HG02588 (cell line): Measurements from ENCODE around the gene NFIA.

Experiments used
- ATAC-seq: cut with Tn5 transposase; IDR thresholded peaks from one replicate; pipeline ENCODE4 v1.9.1; 2021; ENCODE audit warnings: mild to moderate bottlenecking, moderate library complexity; ENCODE audit not compliant: unreplicated experiment

NFIA gene

DNA sequence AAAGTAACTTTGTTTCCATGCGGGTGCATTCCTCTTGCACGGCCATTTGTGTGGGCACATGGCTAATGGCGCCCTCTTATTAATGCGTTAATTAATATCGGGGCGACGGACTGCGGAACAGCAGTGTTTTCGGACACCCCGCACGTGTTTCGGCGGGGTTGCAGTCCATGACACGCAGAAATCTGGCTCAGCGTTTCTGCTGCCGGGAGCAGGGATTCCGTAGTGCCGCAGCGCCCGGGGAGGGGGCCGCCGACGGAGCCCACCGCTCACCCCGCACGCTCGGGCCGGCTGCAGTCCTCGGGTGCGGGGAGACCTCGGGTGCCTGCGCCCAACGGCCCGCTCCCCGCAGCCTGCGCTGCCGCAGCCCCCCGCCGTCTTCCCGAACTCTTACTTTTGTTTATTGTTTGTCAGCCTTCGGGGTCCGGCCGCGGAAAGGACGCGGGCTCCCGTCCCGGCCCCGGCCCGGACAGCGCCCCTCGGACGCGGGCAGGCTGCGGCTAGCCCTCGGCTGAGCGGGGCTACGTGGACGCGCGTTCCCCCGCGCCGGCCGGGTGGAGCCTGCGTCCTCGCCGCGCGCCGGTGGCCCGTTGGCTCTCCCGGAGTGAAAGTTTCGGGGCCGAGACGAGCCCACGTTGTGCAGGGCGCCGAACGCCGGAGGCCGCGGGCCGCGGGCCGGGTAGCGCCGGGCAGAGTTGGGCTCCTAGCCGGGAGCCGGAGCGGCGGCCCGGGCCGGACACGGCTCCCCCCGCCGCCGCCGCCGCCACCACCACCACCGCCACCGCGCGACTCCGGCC, 849 bp downstream of the NFIA start:
- no peak for ATAC-seq

DNA sequence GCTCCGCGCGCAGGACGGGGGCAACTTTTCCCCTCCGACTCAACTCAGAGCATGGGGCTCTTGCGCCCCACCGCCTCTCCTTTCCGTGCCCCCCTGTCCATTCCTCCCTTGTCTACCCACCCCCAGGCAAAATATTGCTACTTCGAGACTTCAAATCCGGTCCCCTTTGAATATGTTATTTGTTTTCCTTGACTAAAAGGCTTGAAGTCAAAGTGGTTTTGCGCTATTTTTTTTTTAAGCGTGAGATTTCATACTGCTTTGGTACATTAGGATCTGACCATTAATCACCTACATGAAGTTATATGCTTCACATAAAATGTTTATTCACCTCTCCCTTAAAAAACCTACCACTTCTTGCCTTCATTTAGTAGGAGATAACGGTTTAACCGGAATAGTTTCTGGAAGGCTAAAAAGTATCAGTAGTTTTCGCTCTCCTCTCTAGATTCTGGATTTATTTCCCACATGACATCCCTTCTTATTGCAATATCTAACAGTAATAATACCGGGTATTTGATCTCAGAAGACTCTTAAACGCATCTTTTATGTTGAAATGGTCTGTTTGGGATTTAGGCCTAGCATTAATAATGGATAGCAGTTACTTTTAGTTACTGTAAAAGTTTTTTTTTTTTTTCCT, 1.6 kb downstream of the NFIA start:
- ATAC-seq: no peak

DNA sequence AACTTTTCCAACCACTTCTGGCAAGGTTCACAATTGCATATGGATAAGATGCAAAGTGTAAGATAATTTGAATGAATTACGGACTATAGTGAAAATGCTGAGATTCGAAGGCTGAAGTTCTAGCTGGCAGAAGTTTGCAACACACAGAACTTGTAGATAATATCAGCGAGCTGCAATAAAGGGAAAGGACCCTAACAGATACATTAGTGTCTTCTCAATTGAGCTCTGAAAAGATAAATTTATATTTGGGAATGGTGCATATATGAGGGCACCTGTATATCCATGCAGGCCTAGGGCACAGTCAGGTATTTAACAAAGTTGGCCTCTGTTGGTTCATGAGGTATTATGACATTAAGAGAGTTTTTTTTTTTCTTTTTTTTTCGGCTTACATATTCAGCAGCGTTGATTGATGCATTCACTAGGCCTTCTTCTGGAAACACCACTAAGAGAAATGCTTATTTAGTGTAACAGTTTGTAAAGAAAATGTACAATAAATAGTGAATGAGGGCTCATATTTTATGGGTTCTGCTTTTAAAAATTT, 2.2 kb downstream of the NFIA start:
- no peak for ATAC-seq

DNA sequence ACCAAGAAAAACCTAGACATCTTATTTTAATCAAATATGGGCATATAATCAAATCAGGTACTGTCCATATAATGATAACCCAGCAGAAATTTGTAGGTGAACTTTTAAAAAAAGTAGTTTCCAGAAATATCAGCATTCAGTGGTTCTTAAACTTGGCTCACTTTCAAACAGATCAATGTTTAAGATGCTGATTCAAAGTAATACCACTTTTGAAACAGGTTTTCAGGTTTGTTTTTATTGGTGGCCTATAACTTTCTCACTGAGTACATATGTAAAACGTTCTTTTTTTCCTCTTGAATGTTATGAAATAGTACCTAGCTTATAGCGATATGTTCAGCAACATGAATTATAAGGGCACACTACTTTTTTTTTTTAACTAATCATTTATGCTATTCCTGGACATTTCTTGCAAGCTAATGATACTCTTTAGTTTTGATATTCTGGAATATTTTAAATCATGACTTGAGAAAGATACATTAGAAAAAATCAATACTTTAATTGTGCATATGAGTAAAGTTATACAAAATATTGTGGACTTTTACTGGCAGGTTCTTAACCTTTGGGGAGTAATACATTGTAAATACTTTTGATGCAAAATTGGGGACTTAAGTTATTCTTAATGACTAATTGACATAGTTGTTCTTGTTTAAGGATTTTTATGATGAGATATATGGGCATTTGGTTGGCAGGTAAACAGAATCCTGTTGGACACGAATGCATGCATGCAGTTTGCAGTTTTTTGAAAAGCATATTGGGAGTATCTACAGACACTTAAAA, 3.0 kb downstream of the NFIA start:
- no peak for ATAC-seq

DNA sequence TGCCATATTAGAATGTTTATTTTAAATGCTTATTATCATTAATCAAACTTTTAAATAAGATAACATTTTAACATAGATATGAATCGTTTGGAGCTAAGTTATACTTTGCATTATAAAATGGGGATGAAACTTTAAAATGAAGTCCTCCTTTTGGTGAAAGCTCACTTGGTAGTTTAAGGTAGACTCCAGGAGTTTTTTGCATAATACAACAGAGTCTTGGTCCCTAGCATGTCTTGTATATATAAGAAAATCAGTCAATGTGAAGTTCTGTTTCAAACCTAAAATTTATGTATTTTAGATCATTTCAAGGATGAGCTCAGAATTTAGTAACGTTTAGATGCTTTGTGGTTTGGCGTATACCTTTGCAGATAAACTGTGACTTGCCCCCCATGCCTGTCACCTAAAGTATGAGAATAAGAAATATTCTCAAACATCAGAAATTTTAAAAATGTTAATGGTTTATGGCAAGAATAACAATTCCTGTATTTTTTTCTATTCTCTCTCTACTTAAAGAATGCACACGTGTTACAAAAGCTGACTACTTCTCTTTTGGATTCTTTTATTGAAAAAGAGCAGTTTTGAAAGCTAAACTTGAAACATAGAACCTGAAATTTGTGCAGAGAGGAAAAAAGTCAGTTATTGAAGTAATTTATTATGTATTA, 3.8 kb downstream of the NFIA start:
- ATAC-seq: no peak

DNA sequence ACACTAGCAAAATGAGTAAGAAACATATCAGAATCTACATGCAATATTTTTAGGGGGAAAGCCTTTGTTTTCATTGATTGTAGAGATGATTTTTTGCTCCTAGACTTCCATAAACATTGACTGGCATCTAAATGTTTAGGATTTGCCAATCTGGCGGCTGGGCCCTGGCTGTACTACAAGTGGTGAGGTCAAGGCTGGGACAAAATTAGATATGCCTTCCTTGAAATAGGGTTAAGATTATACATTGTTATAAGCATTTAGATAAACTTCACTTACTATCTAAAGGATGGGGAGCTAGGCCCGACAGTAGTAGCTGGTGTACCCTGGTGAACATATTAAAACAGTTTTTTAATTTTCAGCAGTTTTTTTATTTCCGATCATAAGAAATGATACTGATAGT, 5.2 kb downstream of the NFIA start:
- no peak for ATAC-seq

DNA sequence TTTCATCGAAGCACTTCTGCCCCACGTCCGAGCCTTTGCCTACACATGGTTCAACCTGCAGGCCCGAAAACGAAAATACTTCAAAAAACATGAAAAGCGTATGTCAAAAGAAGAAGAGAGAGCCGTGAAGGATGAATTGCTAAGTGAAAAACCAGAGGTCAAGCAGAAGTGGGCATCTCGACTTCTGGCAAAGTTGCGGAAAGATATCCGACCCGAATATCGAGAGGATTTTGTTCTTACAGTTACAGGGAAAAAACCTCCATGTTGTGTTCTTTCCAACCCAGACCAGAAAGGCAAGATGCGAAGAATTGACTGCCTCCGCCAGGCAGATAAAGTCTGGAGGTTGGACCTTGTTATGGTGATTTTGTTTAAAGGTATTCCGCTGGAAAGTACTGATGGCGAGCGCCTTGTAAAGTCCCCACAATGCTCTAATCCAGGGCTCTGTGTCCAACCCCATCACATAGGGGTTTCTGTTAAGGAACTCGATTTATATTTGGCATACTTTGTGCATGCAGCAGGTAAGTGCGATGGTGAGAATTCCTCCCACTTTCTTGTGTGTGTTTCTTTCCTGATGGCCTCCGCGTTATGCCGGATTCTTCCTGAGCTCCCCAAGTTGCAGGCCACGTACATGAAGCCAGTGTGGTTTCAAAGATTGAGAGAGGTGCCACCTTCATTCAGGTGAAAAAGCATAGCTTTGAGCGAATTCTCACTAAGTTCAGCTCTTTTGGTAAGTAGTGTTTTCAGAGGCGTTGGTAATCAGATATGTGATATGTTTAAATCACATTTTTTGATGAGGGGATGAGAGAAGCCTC, 6.0 kb downstream of the NFIA start:
- ATAC-seq: no peak

DNA sequence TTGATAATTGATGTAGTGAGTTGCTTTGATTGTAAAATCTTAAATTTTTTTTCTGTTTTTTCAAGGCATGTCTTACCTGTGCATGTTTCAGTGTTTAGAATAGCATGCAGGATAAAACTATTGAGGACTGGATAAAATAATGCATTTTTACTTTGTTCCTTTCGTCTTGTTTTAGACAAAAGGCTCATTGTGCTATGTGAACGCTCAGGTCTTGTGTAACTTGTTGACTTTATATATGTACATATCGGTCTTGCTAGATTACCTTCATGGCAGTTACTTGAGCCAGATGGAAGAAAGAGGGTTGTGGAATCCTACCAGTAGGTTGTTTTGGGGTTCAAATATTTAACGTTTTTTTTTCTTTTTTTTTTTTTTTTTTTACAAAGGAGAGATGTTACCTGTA, 7.0 kb downstream of the NFIA start:
- no peak for ATAC-seq

DNA sequence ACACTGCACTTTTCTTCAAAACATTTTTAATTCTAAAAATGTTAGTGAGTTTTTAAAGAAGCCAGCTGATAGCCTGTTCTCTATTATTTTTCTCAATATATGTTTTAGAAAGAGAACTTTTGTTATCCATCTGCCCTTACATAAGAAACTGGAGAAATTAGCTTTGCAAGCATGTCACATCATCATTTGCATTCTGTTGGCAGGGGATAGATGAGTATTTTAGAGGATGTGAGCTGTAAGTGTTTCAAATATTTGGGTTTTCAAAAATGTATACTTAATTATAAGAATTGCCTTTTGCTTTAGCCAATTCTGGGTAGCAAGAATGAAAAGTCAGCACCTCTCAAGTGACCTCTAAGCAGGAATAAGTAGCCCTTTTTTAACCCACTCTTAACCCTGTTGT, 7.4 kb downstream of the NFIA start:
- no peak for ATAC-seq

DNA sequence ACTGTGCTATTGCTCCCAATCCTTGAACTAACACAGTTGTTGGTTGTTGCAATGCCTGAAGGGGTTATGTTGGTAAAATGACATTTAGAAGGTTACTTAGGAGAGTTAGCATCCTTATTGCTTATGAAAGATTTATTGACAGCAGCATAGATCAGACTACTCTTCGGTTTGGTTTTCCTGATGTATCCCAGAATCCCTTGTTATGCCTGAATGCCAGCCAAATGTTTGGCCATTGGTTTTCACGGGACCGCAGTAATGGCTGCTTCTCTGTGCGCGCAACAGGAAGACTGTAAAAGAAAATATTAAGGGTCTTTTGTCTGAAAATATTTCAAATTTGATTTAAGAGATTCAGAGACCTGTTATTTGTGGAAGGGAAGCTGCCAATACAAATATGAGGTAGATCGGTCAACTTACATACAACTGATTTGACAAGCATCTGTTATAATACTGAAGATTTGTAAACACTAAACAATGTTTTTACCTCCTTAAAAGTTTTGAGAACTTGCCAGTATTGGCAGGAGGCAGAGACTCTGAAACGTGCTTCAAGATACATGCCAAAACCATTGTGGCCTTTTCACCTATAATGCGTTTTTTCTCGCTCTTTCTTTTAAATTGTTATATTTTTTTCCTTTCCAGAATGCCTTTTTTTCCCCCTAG, 8.3 kb downstream of the NFIA start:
- no peak for ATAC-seq

DNA sequence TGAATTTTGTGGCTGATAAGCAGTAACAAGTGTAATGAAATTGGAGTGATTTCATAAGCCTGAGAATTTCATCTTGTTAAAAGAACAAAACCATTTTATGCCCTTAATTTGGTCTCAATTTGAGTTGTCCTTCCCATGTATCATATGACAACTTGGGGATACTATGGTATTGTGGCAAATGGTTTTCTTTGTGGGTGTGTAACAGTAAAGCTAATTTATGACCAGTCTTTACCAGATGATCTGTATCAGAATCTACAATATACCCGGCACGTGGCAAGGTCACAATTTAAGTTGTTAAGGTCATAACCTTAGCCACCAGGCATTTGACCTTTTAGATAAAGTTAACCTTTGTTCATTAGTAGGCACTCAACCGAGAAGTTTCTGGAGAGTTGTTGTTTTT, 9.1 kb downstream of the NFIA start:
- no peak for ATAC-seq

DNA sequence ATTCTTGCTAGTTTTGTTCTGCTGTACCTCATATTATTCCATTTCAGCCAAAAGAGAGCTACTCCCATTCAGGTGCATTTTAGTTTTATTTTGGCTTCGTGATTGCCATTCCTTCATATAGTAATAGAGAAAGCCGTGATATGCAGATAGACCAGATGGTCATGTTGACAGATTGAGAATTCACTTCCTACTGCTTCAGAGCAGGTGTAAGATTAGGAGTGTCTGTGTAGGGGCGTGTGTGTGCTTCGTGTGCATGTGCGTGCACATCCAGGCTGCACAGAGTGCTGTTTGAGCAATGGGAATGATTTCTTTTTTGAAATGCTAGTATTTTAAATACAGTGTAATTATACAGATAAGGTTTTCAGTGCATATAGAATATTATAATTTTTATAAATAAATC, 10.3 kb downstream of the NFIA start:
- ATAC-seq: no peak

DNA sequence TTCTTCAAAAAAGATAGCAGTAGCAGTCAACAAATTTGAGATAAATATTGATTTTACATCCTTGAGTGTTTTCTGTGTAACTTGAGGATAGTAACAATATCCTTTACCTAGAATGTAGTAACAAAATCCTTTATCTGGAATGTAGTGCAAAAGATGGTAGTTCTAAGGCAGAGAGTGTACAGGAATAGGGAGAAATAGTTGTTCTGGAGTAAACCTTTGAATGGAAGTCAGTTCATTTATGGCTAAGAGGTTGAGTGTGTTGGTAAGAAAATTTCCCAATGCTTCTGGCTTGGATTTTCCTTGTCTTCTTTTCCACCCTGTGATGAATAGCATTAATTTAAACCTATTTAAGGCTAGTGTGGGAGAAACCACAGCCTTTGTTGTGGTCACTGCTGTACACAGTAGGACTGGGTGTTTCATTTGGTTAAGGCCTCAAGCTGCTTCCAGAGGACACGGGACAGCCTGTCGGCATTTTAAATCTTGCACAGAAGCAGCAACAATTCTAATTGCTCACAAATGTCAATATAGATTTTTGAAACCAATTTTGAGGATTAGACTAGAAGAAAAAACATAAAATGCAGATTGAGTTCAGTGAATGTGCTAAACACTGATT, 11.3 kb downstream of the NFIA start:
- no peak for ATAC-seq

DNA sequence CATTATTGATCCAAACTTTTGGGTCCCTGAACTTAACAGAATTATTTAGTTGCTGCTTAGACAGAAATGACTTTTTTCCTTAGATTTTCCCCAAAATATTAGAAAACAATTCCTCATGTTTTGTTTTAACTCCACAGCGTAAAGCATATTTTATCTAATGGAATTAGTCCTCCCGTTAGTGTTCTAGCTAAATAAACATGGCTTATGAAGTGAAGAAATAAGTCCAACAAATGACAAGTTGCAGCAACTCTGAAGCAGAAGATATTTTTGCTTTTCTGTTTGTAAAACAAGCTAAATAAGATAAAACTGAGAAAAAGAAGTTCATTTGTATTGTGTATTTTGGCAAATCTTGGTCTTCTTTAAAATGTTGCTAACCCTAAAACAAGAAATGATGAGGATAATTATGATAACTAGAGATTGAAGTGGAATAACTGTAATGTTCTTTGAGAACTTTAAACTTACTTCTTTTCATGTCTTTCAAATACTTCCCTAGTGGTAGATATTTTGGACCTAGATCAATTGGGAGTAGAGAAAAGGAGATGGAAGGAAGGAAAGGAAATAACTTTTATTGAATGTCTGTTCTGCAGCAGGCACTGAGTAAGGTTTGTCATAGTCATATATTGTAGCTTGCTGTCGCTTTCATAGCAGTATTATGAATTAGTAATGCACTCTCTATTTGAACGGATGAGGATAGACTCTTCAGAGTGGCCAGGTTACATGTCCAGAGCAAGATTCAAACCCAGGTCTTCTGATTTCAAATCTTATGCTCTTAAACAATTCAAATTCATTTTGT, 12.5 kb downstream of the NFIA start:
- ATAC-seq: no peak

DNA sequence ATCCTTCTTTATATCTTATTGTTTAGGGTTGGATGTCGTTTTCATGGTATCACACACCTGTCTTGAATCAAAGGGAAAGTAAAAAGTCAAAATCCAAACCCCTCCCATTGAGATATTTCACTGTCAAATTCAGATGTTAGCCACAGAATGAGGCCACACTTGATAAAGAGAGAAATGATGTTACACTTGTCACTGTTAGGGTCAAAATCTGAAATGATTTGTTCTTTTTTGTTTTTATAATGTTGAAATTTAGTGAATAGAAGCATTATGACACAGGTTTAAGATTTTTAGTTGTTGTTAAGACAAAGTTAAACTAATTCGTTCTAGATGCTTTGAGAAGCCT, 13.1 kb downstream of the NFIA start:
- no peak for ATAC-seq

DNA sequence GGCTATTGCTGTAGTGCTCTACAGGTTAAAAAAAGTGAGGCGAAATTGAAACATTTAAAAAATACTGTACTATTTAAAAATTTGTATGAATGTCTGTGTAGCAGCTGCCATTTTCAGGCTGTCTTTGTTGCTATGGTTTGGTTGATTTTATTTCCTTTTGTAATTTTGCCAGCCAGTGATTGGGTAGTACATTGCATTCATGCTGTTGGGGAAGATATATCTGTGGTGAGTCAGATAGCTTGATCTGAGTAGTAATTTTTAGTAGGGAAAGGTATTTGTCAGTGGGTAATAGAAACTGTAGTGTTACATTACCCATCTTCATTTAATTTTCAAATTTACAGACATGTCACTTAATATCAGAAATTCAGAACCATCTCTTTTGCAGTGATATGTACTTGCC, 15.0 kb downstream of the NFIA start:
- no peak for ATAC-seq

DNA sequence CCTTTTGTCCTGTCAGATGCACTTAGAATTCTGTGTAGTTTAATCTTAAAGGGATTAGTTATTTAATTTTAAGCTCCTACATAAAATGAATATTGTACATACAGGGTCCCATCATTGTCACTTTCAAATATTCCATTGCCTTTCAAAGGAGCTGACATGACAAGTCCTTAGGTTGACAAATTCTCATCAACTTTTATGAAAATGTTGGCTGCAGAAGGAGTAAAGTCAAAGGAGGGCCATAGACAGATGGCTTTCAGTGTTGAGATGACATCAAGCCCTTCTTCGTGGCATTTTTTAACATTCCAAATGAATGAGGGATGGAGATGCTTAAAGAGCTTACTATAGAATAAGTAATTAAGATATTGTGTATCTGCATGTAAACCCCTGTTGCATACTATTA, 15.4 kb downstream of the NFIA start:
- ATAC-seq: no peak

DNA sequence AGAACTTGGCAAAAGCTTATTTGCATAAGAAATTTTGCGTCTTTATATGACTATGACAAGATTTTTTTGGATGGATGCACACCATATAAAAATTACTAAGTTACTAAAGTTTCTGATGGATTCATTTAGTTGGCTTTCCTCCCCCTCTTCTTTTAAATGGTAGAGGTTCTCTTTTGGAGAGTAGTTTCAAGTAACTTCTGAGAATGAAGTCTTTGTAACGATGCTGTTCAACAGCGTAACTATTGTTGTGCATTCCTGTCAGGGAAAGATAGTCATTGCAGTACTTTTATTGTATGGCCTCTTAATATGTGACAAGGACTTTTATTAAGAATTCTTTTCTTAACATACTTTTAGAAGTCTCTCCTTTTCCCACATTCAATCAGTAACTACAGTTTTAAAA, 16.0 kb downstream of the NFIA start:
- no peak for ATAC-seq
